Measurements from ENCODE around the gene TLE2. TPM values are rescaled to one million over a fixed set of nuclear protein-coding genes. Genes with fewer than 3 reads are reported as not detected.
"Not testable (repeated sequence)": the region's sequence is repeated elsewhere in the genome, so short reads cannot be mapped to it uniquely, and the experiment has no call there.

Gene TLE2
- polyA plus RNA-seq, 2 donors: 10.1 to 16.0 TPM

DNA sequence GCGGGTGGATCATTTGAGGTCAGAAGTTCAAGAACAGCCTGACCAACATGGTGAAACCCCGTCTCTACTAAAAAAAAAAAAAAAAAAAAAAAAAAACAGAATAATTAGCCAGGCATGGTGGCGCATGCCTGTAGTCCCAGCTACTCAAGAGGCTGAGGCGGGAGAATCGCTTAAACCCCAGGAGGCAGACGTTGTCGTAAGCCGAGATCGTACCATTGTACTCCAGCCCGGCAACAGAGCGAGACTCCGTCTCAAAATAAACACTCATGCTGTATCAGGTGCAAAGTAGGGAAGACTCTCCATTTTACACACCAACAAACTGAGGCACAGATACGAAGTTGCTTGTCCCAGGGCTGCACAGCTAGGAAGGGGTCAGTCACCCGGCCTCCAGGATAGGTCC is 36.1 kb downstream of the TLE2 start:
- H3K9me3 ChIP-seq (ENCODE audit: control insufficient read depth in 2 of 2, insufficient read depth in 1 of 2, low read depth in 1 of 2, low read length in 1 of 2): no peaks in the 10 kb centered on the region
- H3K4me1 ChIP-seq (ENCODE audit: control insufficient read depth in 2 of 2, insufficient read depth in 2 of 2, low read length in 1 of 2): no peaks in the 10 kb centered on the region
- no peak overlapping the region for H3K27ac ChIP-seq (ENCODE audit: low read depth in 2 of 2, low read length in 1 of 2)
- no peaks in the 10 kb centered on the region for H3K27me3 ChIP-seq (ENCODE audit: control insufficient read depth in 1 of 2, insufficient read depth in 2 of 2, low read length in 2 of 2)
- 74 to 78% methylated on average over 14 of the region's 14 CpGs for WGBS, 2 donors
- no peaks in the 10 kb centered on the region for H3K36me3 ChIP-seq (ENCODE audit: control insufficient read depth in 2 of 2, insufficient read depth in 2 of 2, low read length in 1 of 2)
- no peak overlapping the region for H3K4me3 ChIP-seq (ENCODE audit: low read depth in 1 of 2, low read length in 2 of 2)

GRCh38 chr19:2992333-2992732 is 36.7 kb downstream of the TLE2 start:
- not testable (repeated sequence) for H3K27ac ChIP-seq (ENCODE audit: low read depth in 2 of 2, low read length in 1 of 2); H3K27me3 ChIP-seq (ENCODE audit: control insufficient read depth in 1 of 2, insufficient read depth in 2 of 2, low read length in 2 of 2); H3K4me1 ChIP-seq (ENCODE audit: control insufficient read depth in 2 of 2, insufficient read depth in 2 of 2, low read length in 1 of 2); H3K36me3 ChIP-seq (ENCODE audit: control insufficient read depth in 2 of 2, insufficient read depth in 2 of 2, low read length in 1 of 2); H3K4me3 ChIP-seq (ENCODE audit: low read depth in 1 of 2, low read length in 2 of 2); H3K9me3 ChIP-seq (ENCODE audit: control insufficient read depth in 2 of 2, insufficient read depth in 1 of 2, low read depth in 1 of 2, low read length in 1 of 2)
- WGBS, 2 donors: 91% methylated on average over 11 of the region's 11 CpGs

DNA sequence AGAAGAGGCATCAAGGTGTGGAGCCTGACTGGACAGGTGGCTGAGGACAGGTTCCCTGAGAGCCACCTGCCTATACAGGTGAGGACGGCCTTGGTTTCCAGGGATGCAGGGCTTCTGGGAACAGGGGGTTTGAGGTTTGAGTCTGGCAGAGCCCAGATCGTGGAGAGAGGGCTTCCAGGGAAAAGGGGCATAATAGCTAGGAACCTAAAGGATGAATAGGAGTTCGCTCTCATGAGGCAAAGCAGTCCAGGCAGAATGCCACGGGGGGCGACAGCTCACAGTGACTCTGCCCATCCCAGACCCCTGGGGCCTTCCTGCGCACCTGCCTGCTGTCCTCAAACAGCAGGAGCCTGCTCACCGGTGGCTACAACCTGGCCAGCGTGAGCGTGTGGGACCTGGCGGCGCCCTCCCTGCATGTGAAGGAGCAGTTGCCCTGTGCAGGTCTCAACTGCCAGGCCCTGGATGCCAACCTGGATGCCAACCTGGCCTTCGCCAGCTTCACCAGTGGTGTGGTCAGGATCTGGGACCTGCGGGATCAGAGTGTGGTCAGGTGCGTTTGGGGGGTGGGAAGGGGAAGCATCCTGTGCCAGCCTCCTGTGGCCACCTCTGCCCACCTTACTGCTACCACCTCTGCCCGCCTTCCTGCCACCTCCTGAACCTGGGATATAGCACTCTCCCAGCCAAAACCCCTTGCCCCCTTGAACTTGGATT is 39.7 kb downstream of the TLE2 start:
- H3K4me1 ChIP-seq (ENCODE audit: control insufficient read depth in 2 of 2, insufficient read depth in 2 of 2, low read length in 1 of 2): no peaks in the 10 kb centered on the region
- no peak overlapping the region for H3K4me3 ChIP-seq (ENCODE audit: low read depth in 1 of 2, low read length in 2 of 2)
- H3K36me3 ChIP-seq (ENCODE audit: control insufficient read depth in 2 of 2, insufficient read depth in 2 of 2, low read length in 1 of 2): no peaks in the 10 kb centered on the region
- H3K9me3 ChIP-seq (ENCODE audit: control insufficient read depth in 2 of 2, insufficient read depth in 1 of 2, low read depth in 1 of 2, low read length in 1 of 2): no peaks in the 10 kb centered on the region
- no peak overlapping the region for H3K27ac ChIP-seq (ENCODE audit: low read depth in 2 of 2, low read length in 1 of 2)
- 90 to 93% methylated on average over 15 of the region's 15 CpGs for WGBS, 2 donors
- H3K27me3 ChIP-seq (ENCODE audit: control insufficient read depth in 1 of 2, insufficient read depth in 2 of 2, low read length in 2 of 2): no peaks in the 10 kb centered on the region

GRCh38 chr19:2988568-2988967 is 40.5 kb downstream of the TLE2 start:
- Histone ChIP-seq H3K27ac (ENCODE audit: low read depth in 2 of 2, low read length in 1 of 2) (no peak overlapping the region), H3K4me3 (ENCODE audit: low read depth in 1 of 2, low read length in 2 of 2) (no peak overlapping the region), H3K4me1 (ENCODE audit: control insufficient read depth in 2 of 2, insufficient read depth in 2 of 2, low read length in 1 of 2) (peaks cover under 1 to 4% of the 10 kb centered on the region in 2 donors), H3K9me3 (ENCODE audit: control insufficient read depth in 2 of 2, insufficient read depth in 1 of 2, low read depth in 1 of 2, low read length in 1 of 2) (no peaks in the 10 kb centered on the region), H3K36me3 (ENCODE audit: control insufficient read depth in 2 of 2, insufficient read depth in 2 of 2, low read length in 1 of 2) (no peaks in the 10 kb centered on the region), H3K27me3 (ENCODE audit: control insufficient read depth in 1 of 2, insufficient read depth in 2 of 2, low read length in 2 of 2) (no peaks in the 10 kb centered on the region)
- 91 to 93% methylated on average over 3 of the region's 3 CpGs for WGBS, 2 donors

DNA sequence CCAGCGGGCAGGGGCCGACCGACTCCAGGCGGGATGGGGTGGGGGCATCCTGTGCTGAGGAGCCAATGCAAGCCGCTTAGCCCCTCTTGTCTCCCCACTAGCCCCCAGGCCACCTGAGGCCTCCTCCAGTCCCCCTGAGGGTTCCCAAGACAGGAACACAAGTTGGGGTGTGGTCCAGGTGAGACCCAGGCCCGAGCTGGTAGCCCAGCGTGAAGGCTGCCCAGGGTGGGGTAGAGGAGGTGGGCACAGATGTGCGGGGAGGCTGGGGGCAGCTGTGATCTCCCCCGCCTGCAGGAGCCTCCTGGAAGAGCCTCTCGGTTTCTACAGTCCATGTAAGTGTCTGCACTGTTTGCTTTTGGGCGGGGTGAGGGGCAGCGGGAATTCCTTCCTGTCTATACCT is 41.3 kb downstream of the TLE2 start:
- Histone ChIP-seq H3K4me3 (ENCODE audit: low read depth in 1 of 2, low read length in 2 of 2) (no peak overlapping the region), H3K27ac (ENCODE audit: low read depth in 2 of 2, low read length in 1 of 2) (no peak overlapping the region), H3K27me3 (ENCODE audit: control insufficient read depth in 1 of 2, insufficient read depth in 2 of 2, low read length in 2 of 2) (no peaks in the 10 kb centered on the region), H3K4me1 (ENCODE audit: control insufficient read depth in 2 of 2, insufficient read depth in 2 of 2, low read length in 1 of 2) (peaks cover 6 to 10% of the 10 kb centered on the region in 2 donors), H3K36me3 (ENCODE audit: control insufficient read depth in 2 of 2, insufficient read depth in 2 of 2, low read length in 1 of 2) (no peaks in the 10 kb centered on the region), H3K9me3 (ENCODE audit: control insufficient read depth in 2 of 2, insufficient read depth in 1 of 2, low read depth in 1 of 2, low read length in 1 of 2) (no peaks in the 10 kb centered on the region)
- 80 to 82% methylated on average over 12 of the region's 12 CpGs for WGBS, 2 donors

DNA sequence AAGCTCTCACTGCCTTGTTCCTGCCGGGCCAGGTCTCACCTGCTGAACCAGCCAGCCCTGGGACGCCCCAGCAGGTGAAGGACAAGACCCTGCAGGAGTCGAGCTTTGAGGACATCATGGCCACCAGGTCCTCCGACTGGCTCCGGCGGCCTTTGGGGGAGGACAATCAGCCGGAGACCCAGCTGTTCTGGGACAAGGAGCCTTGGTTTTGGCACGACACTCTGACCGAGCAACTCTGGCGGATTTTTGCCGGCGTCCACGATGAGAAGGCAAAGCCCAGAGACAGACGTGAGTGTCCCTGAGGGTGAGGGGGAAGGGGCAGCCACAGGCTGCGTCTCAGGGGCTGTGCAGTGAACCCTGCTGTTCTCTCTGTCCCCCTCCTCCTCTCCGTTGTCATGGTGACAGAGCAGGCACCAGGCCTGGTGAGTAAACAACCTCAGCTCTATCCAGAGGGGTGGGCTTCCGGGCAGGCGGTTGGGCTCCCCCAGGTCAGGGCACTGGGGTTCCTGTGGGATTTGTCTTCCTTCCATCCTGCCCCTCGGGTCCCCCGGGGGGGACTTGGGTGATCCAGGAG is 42.0 kb downstream of the TLE2 start:
- peaks cover 9 to 12% of the 10 kb centered on the region in 2 donors for H3K4me1 ChIP-seq (ENCODE audit: control insufficient read depth in 2 of 2, insufficient read depth in 2 of 2, low read length in 1 of 2)
- WGBS, 2 donors: 45 to 58% methylated on average over 20 of the region's 20 CpGs
- no peaks in the 10 kb centered on the region for H3K9me3 ChIP-seq (ENCODE audit: control insufficient read depth in 2 of 2, insufficient read depth in 1 of 2, low read depth in 1 of 2, low read length in 1 of 2)
- no peak overlapping the region for H3K27ac ChIP-seq (ENCODE audit: low read depth in 2 of 2, low read length in 1 of 2)
- no peaks in the 10 kb centered on the region for H3K27me3 ChIP-seq (ENCODE audit: control insufficient read depth in 1 of 2, insufficient read depth in 2 of 2, low read length in 2 of 2)
- no peak overlapping the region for H3K4me3 ChIP-seq (ENCODE audit: low read depth in 1 of 2, low read length in 2 of 2)
- H3K36me3 ChIP-seq (ENCODE audit: control insufficient read depth in 2 of 2, insufficient read depth in 2 of 2, low read length in 1 of 2): no peaks in the 10 kb centered on the region

- Histone ChIP-seq H3K27ac (ENCODE audit: low read depth in 2 of 2, low read length in 1 of 2) (peak overlapping the region; percentile 83 to 86), H3K27me3 (ENCODE audit: control insufficient read depth in 1 of 2, insufficient read depth in 2 of 2, low read length in 2 of 2) (no peaks in the 10 kb centered on the region), H3K9me3 (ENCODE audit: control insufficient read depth in 2 of 2, insufficient read depth in 1 of 2, low read depth in 1 of 2, low read length in 1 of 2) (no peaks in the 10 kb centered on the region), H3K36me3 (ENCODE audit: control insufficient read depth in 2 of 2, insufficient read depth in 2 of 2, low read length in 1 of 2) (no peaks in the 10 kb centered on the region), H3K4me1 (ENCODE audit: control insufficient read depth in 2 of 2, insufficient read depth in 2 of 2, low read length in 1 of 2) (peaks cover 9 to 12% of the 10 kb centered on the region in 2 donors), H3K4me3 (ENCODE audit: low read depth in 1 of 2, low read length in 2 of 2) (peak overlapping the region; percentile 12 to 23)
- WGBS, 2 donors: 3 to 6% methylated on average over 14 of the region's 14 CpGs
Observed at GRCh38 chr19:2984215-2984528, 44.9 kb downstream of the TLE2 start.

DNA sequence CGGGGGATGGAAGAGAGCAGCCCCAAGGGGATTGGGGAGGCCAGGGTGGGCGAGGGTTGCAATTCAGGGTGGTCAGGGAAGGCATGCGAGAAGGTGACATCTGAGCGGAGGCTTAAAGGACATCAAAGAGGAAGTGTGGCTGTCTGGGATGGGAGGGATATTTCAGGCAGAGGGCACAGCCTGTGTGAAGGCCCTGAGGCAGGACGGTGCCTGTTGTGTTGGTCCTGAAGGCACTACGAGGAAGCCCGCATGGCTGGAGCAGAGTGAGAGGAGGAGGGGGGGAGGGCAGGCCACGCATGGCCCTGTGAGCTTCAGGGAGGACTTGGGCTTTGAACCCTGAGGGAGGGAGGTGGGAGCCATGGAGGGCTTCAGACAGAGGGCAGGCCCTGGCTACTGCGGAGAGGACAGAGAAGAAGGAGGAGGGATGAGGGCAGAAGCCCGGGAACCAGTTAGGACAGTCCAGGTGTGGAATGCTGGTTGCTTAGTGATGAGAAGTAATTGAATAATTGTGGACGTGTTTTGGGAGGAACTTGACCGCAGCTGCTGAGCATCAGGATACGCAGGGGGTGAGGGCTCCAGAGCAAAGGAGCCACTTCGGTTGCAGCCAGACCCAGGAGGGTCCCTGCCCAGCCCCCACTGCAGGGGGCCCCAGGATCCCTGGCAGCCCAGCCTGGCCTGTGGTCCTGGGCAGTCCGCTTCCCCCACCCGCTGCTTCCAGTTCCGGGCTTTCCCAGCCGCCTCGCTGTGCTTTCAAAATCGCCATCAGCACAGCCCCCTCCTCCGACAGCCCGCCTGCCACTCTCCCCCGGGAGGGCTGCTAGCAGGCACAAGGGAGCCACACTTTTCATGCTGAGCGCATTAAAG is 45.5 kb downstream of the TLE2 start:
- WGBS, 2 donors: 6 to 12% methylated on average over 19 to 24 of the region's 24 CpGs
- Histone ChIP-seq H3K27ac (ENCODE audit: low read depth in 2 of 2, low read length in 1 of 2) (peak overlapping the region; percentile 83 to 86), H3K27me3 (ENCODE audit: control insufficient read depth in 1 of 2, insufficient read depth in 2 of 2, low read length in 2 of 2) (no peaks in the 10 kb centered on the region), H3K4me3 (ENCODE audit: low read depth in 1 of 2, low read length in 2 of 2) (peak overlapping the region; percentile 12 to 23), H3K36me3 (ENCODE audit: control insufficient read depth in 2 of 2, insufficient read depth in 2 of 2, low read length in 1 of 2) (no peaks in the 10 kb centered on the region), H3K4me1 (ENCODE audit: control insufficient read depth in 2 of 2, insufficient read depth in 2 of 2, low read length in 1 of 2) (peaks cover 9 to 12% of the 10 kb centered on the region in 2 donors), H3K9me3 (ENCODE audit: control insufficient read depth in 2 of 2, insufficient read depth in 1 of 2, low read depth in 1 of 2, low read length in 1 of 2) (no peaks in the 10 kb centered on the region)

DNA sequence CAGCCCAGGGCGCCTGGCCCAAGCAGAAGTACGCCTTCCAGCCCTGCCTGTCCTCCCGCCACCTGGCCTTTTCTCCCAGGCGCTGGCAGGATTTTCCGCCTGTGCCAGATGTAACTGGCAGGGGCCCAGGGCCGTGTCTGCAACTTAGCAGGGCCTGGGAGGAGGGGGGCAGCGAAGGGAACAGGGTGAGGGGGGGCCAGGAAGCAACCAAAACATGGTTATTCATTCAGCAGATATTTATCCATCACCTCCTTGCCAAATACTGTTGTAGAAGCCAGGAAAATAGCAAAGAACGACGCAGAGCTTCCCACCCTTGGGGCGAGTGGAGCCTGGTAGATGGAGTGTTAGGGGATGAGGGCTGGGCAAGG is 46.1 kb downstream of the TLE2 start:
- 6 to 9% methylated on average over 10 of the region's 10 CpGs for WGBS, 2 donors
- H3K27ac ChIP-seq (ENCODE audit: low read depth in 2 of 2, low read length in 1 of 2): peak overlapping the region; percentile 83 to 86
- H3K4me3 ChIP-seq (ENCODE audit: low read depth in 1 of 2, low read length in 2 of 2): no peak overlapping the region
- no peaks in the 10 kb centered on the region for H3K36me3 ChIP-seq (ENCODE audit: control insufficient read depth in 2 of 2, insufficient read depth in 2 of 2, low read length in 1 of 2)
- peaks cover 9 to 12% of the 10 kb centered on the region in 2 donors for H3K4me1 ChIP-seq (ENCODE audit: control insufficient read depth in 2 of 2, insufficient read depth in 2 of 2, low read length in 1 of 2)
- H3K27me3 ChIP-seq (ENCODE audit: control insufficient read depth in 1 of 2, insufficient read depth in 2 of 2, low read length in 2 of 2): no peaks in the 10 kb centered on the region
- no peaks in the 10 kb centered on the region for H3K9me3 ChIP-seq (ENCODE audit: control insufficient read depth in 2 of 2, insufficient read depth in 1 of 2, low read depth in 1 of 2, low read length in 1 of 2)

Data from esophagus (tissue), 2 donors.